KOPT-K1 (cell line): ENCODE measurements around the gene EHD2.
A peak's percentile ranks its signal among the peaks of the same experiment; 100 is the strongest.
"Not testable (repeated sequence)": the region's sequence is repeated elsewhere in the genome, so short reads cannot be mapped to it uniquely, and the experiment has no call there.

Experiments used
- H3K27ac ChIP-seq: fragments of 200-600 bp; sonication (generic); 2 replicates; pipeline ENCODE4 v1.5.1; 2016; ENCODE audit warnings: antibody characterized with exemption, mild to moderate bottlenecking, low read depth, low read length; ENCODE audit not compliant: poor library complexity, severe bottlenecking
- H3K36me3 ChIP-seq: fragments of 200-600 bp; sonication (generic); 2 replicates; pipeline ENCODE4 v1.5.1; 2017; ENCODE audit warnings: antibody characterized with exemption, mild to moderate bottlenecking, low read length, moderate library complexity; ENCODE audit not compliant: insufficient read depth
- H3K9me3 ChIP-seq: fragments of 200-600 bp; sonication (generic); 2 replicates; pipeline ENCODE4 v1.5.1; 2017; ENCODE audit warnings: antibody characterized with exemption, low read length, mild to moderate bottlenecking; ENCODE audit not compliant: insufficient read depth, poor library complexity, severe bottlenecking

EHD2 gene

DNA sequence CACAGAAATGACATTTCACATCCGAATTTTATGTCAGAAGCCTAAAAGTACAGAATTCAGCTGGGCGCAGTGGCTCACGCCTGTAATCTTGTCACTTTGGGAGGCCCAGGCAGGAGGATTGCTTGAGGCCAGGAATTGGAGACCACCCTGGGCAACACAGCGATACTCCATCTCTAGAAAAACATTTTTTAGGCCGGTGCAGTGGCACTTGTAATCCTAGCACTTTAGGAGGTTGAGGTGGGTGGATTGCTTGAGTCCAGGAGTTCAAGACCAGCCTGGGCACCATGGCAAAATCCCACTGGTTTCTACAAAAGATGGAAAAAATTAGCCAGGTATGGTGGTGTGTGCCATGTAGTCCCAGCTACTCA lies 47.4 kb downstream of the EHD2 start:
- Histone ChIP-seq H3K36me3 (peaks cover 51% of the 10 kb centered on the region), H3K9me3 (no peaks in the 10 kb centered on the region), H3K27ac (no peak overlapping the region)

DNA sequence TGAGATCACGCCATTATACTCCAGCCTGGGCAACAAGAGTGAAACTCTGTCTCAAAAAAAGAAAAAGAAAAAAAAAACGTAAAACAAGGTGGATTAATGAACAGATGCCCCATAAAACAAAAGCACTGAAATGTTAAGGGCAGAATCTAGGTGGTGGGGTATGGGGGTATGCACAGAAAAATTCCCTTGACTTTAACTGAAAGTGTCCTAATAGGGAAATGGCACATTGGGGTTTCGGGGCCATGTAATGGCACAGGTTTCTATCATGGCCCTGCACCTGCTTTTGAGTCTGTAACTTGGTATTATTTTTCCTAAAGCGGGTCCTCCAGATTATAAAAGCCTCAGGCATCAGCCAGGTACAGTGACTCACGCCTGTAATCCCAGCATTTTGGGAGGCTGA lies 48.3 kb downstream of the EHD2 start:
- Histone ChIP-seq H3K27ac (no peak overlapping the region), H3K9me3 (no peaks in the 10 kb centered on the region), H3K36me3 (peaks cover 42% of the 10 kb centered on the region)

GRCh38 chr19:47762151-47762550 lies 48.9 kb downstream of the EHD2 start:
- Histone ChIP-seq H3K9me3 (no peaks in the 10 kb centered on the region), H3K36me3 (peaks cover 36% of the 10 kb centered on the region), H3K27ac (no peak overlapping the region)

- no peak overlapping the region for H3K27ac ChIP-seq
- no peaks in the 10 kb centered on the region for H3K9me3 ChIP-seq
- H3K36me3 ChIP-seq: peaks cover 30% of the 10 kb centered on the region
Measured at GRCh38 chr19:47762615-47763308, 49.5 kb downstream of the EHD2 start.

DNA sequence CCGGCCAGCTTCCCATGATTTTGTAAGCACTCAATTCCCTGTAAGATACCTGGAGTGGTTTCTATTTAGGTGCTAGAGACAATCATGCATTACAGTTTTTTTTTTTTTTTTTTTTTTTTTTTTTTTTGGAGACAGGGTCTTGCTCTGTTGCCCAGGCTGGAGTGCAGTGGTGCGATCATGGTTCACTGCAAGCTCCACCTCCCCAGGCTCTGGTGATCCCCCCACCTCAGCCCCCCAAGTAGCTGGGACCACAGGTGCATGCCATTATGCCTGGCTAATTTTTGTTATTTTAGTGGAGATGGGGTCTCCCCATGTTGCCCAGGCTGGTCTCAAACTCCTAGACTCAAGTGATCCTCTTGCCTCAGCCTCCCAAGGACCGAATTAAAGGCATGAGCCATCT lies 51.5 kb downstream of the EHD2 start:
- peaks cover 11% of the 10 kb centered on the region; the same call in 1 of the 2 replicates for H3K36me3 ChIP-seq
- H3K9me3 ChIP-seq, H3K27ac ChIP-seq: not testable (repeated sequence)

DNA sequence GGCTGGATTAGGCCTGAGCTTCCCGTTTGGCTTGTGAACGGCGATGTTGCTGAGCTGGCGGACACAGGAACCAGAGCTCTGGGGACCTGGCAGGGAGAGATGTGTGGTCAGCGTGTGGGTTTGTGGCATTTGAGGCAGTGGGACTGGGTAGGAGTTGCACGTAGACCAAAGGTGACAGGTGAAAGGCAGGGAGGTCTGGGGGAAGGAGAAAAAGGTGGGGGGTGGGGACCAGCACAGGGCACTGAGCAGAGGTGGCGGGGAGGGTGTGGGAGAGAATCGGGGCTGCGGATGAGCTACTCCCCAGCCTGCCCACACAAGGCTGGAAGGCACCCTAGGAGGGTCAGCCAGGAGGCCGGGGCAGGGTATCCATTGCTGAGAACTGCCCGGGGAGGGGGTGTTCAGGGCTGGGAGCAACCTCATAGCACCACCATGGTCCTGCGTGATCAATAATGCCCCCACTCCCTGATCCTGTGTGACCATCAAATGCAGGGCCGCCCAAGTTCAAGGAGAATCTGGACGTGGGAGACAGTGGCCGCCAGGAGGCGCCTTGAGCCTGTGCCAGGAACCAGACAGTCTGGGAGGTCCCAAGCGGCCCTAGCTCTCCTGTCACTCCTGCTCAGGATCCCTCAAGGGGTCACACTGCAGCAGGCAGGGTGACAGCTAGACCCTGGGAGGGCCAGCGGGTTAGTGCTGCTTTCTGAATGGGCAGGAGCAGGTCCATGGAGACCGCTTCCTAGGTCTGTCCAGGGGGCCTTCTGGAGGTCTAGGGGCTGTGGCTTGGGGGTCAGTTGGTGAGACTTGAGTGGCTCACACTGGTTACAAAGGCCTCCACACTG lies 52.5 kb downstream of the EHD2 start:
- peaks cover under 1% of the 10 kb centered on the region; the same call in 1 of the 2 replicates for H3K36me3 ChIP-seq
- no peaks in the 10 kb centered on the region for H3K9me3 ChIP-seq
- H3K27ac ChIP-seq: peak overlapping the region; percentile 16

- Histone ChIP-seq H3K36me3 (no peaks in the 10 kb centered on the region), H3K27ac (no peak overlapping the region), H3K9me3 (no peaks in the 10 kb centered on the region)
Measured at GRCh38 chr19:47766359-47766620, 53.1 kb downstream of the EHD2 start.

DNA sequence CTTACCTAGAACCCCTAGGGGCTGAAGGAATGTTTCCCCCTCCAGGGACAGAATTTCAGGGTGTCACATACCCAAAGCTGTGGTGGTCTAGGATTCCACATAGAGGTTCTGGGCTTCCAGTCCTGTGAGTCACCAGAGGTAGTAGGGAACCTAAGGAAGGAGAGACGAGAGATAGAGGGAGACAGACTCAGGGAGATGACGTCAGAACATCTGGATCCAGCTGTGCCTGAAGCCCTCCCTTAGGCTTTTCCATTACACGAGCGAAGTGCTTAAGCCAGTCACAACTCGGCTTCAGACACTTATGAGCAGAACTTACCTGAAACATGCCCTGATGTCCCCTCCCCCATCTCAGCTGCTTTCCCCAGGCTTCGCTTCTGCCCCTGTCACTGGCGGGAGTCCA lies 53.4 kb downstream of the EHD2 start:
- Histone ChIP-seq H3K36me3 (no peaks in the 10 kb centered on the region), H3K9me3 (no peaks in the 10 kb centered on the region), H3K27ac (no peak overlapping the region)

DNA sequence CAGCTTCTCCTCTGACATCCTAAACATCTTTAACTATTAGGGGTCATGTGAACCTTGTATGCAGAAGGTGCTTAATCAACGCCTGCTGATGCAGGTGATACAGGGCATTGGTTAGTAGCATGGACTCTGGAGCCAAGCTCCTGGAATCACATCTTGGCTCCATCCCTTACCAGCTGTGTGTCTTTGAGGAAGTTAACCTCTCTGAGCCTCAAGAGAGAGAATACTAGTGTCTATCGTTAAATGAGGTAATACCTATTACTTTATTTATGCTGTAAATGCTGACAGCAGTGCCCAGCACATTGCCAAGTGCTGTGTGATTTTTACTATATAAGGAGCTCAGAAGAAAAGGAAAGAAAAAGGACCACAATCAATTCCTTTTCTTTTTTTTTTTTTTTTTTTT lies 54.1 kb downstream of the EHD2 start:
- no peaks in the 10 kb centered on the region for H3K9me3 ChIP-seq
- no peak overlapping the region for H3K27ac ChIP-seq
- no peaks in the 10 kb centered on the region for H3K36me3 ChIP-seq

- Histone ChIP-seq H3K9me3 (no peaks in the 10 kb centered on the region), H3K36me3 (no peaks in the 10 kb centered on the region), H3K27ac (no peak overlapping the region)
Measured at GRCh38 chr19:47768604-47769003, 55.4 kb downstream of the EHD2 start.

GRCh38 chr19:47769534-47769933 lies 56.3 kb downstream of the EHD2 start:
- H3K36me3 ChIP-seq: no peaks in the 10 kb centered on the region
- H3K27ac ChIP-seq: no peak overlapping the region
- H3K9me3 ChIP-seq: no peaks in the 10 kb centered on the region

DNA sequence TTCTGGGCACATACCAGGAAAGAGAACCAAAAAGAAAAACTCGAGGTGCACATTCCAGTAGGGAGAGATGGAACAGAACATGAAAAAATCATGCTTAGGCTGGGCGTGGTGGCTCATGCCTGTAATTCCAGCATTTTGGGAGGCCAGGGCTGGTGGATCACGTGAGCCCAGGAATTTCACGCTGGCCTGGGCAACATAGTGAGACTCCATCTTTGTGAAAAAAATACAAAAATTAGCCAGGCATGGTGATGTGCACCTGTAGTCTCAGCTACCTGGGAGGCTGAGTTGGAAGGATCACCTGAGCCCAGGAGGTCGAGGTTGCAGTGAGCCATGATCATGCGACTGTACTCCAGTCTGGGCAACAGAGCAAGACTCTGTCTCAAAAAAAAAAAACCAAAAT lies 58.1 kb downstream of the EHD2 start:
- not testable (repeated sequence) for H3K9me3 ChIP-seq, H3K36me3 ChIP-seq
- H3K27ac ChIP-seq: peak overlapping the region; percentile 35

DNA sequence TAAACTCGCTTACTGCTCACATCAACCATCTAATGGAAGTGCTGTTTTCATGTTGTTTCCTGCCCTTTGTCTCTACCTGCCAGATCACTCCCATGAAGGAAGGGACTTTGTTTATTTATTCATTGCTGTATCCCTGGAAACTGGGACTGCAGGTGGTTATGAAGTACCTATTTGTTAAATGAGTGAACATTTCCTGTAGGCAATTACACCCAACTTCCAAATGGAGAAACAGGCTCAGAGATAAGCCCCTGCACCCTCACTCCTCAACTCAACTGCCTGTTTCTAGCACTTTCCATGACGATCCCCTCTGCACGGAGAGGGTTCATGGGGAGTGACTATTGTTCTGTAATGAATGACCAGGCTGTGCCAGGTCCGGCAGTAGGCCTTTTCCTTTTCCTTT lies 63.3 kb downstream of the EHD2 start:
- H3K27ac ChIP-seq: no peak overlapping the region
- H3K36me3 ChIP-seq: peaks cover 15% of the 10 kb centered on the region
- no peaks in the 10 kb centered on the region for H3K9me3 ChIP-seq

- H3K9me3 ChIP-seq: not testable (repeated sequence)
- peak overlapping the region; percentile 91 for H3K27ac ChIP-seq
- peaks cover 24% of the 10 kb centered on the region for H3K36me3 ChIP-seq
Measured at GRCh38 chr19:47777245-47778048, 64.2 kb downstream of the EHD2 start.
